G401.6 (cell line): ENCODE measurements around the gene PPP1R36.
"Not testable (repeated sequence)": the region's sequence is repeated elsewhere in the genome, so short reads cannot be mapped to it uniquely, and the experiment has no call there.

Source experiments
- FAIRE-seq: peaks from 2 replicates; lab custom pipeline; 2012; peaks lifted over from hg19 to GRCh38; lab: Jason Lieb, UNC

The PPP1R36 gene

GRCh38 chr14:64569138-64569631 is 19.4 kb downstream of the PPP1R36 start:
- FAIRE-seq, result no peak

GRCh38 chr14:64569646-64570045 is 19.9 kb downstream of the PPP1R36 start:
- not testable (repeated sequence) for FAIRE-seq

- FAIRE-seq, result no peak
Observed at GRCh38 chr14:64572386-64573104, 22.8 kb downstream of the PPP1R36 start.

- FAIRE-seq, result no peak
Observed at GRCh38 chr14:64573109-64573508, 23.3 kb downstream of the PPP1R36 start.

- no peak for FAIRE-seq
Observed at GRCh38 chr14:64574371-64575107, 24.8 kb downstream of the PPP1R36 start.

- FAIRE-seq, result no peak
Observed at GRCh38 chr14:64577211-64577610, 27.4 kb downstream of the PPP1R36 start.

- no peak for FAIRE-seq
Observed at GRCh38 chr14:64580467-64580866, 30.7 kb downstream of the PPP1R36 start.

GRCh38 chr14:64581363-64581762 is 31.6 kb downstream of the PPP1R36 start:
- no peak for FAIRE-seq

- FAIRE-seq, result no peak
Observed at GRCh38 chr14:64581817-64582216, 32.1 kb downstream of the PPP1R36 start.

GRCh38 chr14:64584190-64584589 is 34.4 kb downstream of the PPP1R36 start:
- FAIRE-seq, result no peak

- no peak for FAIRE-seq
Observed at GRCh38 chr14:64591809-64592208, 42.0 kb downstream of the PPP1R36 start.

GRCh38 chr14:64594438-64594837 is 44.7 kb downstream of the PPP1R36 start:
- no peak for FAIRE-seq

GRCh38 chr14:64598404-64598803 is 48.6 kb downstream of the PPP1R36 start:
- FAIRE-seq, result no peak

GRCh38 chr14:64601571-64601970 is 51.8 kb downstream of the PPP1R36 start:
- FAIRE-seq, result no peak

GRCh38 chr14:64602826-64603225 is 53.1 kb downstream of the PPP1R36 start:
- no peak for FAIRE-seq

- no peak for FAIRE-seq
Observed at GRCh38 chr14:64604001-64604400, 54.2 kb downstream of the PPP1R36 start.

- FAIRE-seq, result no peak
Observed at GRCh38 chr14:64604881-64605280, 55.1 kb downstream of the PPP1R36 start.

- no peak for FAIRE-seq
Observed at GRCh38 chr14:64605926-64606685, 56.3 kb downstream of the PPP1R36 start.

- FAIRE-seq, result no peak
Observed at GRCh38 chr14:64610049-64610746, 60.4 kb downstream of the PPP1R36 start.

- FAIRE-seq, result no peak
Observed at GRCh38 chr14:64611358-64612020, 61.7 kb downstream of the PPP1R36 start.

GRCh38 chr14:64612021-64612380 is 62.2 kb downstream of the PPP1R36 start:
- no peak for FAIRE-seq
